ENCODE measurements around the gene METTL27.
A peak's percentile ranks its signal among the peaks of the same experiment; 100 is the strongest.
"Not testable (repeated sequence)": the region's sequence is repeated elsewhere in the genome, so short reads cannot be mapped to it uniquely, and the experiment has no call there.

Gene METTL27, protein sequence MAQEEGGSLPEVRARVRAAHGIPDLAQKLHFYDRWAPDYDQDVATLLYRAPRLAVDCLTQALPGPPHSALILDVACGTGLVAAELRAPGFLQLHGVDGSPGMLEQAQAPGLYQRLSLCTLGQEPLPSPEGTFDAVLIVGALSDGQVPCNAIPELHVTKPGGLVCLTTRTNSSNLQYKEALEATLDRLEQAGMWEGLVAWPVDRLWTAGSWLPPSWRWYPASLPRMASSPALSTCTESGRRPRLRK

DNA sequence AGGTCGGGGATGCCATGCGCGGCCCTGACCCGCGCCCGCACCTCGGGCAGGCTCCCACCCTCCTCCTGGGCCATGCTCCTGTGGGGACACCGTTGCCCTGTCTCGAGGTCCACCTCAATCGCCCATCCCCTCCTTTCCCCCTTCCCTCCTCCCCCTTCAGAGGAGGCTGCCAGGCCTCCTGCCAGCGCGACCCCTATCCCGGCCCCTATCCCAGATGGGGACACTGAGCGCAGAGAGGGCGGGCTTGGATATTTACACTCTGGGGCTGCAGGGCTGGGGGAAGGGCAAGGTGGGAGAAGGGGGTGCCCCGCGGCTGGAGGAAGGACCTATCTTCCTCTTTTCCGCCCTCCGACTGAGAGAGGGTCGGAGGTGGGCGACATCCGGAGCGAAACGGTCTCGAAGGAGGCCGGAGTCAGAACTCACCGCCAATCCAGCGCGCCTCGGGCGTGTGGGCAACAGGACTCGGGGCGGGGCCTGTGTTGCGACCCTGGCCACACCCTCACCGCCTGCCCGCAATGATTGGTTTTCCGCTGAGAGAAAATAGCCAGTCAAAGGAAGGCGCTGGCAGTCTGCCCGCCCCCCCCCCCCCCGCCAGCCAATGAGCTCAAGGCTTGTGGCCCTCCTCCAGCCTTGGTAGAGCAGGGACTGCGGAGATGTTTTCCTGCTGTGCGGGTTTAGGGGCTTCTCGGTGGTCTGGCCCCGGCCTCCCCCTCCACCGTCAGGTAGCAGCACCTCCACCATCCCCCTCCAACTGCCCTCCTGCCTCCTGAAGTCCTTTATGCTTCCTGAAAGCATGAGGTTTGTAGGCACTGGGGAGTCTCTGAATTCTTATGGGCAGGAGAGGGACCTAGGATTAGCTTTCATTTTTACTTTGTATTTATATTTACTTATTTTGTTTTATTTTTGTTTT, at the start of gene METTL27:
Gene METTL27, minus strand, starts transcription at position 450 of the 910 bp plus-strand sequence. Its CDS starts 376 bp downstream, at position 74.
- peak; percentile 99 to 100 for ATAC-seq

DNA sequence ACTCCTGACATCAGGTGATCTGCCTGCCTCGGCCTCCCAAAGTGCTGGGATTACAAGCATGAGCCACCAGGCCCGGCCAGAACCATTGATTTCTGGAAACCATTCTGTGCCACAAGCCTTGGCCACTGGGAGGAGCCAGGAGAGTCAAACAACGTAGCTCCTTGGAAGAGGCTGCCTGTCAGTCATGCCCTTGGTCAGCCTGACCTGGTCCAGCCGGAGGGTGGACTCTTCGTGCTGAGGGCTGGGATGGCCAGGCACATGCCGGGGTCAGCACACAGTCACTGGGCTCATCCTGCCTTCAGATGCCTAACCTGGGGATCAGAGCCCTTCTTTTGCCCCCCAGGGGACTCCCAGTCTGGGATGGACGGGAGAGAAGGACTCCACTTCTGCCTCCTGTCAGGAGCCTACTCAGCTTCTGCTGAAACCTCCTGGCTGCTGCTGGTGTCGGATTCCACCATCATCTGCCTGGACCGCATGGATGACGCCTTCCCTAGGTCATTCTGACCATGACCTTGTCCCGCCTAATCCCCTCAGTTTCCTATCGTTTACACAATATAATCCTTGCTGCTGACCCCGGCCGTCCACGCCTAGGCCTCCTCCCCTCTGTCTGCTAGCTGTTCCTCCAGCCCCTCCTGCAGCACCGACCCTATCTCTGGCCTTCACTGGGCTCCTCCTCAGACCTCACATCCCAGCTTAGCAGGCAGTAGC, 49.0 kb upstream of the METTL27 start:
- ATAC-seq = no peak

DNA sequence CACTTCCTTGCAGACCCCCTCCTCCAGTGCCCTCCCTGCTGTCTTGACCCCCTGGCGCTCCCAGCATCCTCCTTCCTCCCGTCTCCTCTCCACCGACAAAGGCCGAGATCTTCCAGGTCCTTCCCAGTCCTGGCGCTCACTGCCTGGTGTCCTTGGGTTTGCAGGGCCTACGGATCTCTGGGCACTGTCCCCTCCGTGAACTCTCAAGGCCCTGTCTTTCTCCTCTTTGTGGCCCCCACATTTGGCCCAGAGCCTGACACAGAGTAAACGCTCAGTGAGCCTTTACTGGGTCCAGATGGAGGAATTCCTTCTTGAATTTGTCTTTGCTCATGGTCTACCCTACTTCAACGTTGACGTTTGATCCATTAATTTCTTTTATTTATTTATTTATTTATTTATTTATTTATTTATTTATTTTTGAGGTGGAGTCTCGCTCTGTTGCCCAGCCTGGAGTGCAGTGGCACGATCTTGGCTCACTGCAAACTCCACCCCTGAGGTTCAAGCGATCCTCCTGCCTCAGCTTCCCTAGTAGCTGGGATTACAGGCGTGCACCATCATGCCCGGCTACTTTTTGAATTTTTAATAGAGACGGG, 48.3 kb upstream of the METTL27 start:
- no peak for ATAC-seq

DNA sequence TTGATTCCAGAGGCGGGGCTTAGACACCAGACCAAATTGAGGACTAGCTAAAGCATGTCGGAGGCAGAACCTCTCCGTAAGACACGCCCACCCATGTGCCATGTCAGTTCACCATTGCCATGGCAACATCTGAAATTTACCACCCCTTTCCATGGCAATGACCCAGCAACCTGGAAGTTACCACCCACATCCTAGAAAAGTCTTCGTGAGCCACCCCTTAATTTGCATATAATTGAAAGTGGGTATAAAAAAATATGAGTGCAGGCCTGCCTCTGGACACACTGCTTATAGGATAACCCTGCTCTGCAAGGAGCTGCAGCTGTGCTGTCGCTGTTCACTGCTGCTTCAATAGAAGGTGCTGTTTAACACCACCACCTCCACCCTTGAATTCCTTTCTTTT, 46.6 kb upstream of the METTL27 start:
- ATAC-seq = no peak

DNA sequence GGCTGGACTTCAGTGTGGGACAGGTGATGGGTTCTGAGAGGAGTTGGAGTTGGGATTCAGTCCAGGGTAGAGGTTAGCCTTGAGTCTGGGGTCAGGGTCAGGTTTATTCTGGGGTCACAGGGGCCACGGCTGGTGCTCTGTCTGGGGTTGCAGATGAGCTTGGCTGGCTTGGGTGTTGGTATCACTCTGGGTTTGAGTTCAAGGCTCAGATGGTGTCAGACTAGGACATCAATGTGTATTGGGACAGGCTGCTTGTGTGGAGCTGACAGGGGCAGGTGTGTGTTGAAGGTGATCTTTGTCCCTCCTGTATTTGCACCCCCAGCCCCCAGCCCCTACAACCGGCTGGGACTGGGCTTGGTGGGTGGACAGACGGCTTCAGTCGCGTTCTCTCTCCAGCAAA, 45.4 kb upstream of the METTL27 start:
- ATAC-seq = no peak

DNA sequence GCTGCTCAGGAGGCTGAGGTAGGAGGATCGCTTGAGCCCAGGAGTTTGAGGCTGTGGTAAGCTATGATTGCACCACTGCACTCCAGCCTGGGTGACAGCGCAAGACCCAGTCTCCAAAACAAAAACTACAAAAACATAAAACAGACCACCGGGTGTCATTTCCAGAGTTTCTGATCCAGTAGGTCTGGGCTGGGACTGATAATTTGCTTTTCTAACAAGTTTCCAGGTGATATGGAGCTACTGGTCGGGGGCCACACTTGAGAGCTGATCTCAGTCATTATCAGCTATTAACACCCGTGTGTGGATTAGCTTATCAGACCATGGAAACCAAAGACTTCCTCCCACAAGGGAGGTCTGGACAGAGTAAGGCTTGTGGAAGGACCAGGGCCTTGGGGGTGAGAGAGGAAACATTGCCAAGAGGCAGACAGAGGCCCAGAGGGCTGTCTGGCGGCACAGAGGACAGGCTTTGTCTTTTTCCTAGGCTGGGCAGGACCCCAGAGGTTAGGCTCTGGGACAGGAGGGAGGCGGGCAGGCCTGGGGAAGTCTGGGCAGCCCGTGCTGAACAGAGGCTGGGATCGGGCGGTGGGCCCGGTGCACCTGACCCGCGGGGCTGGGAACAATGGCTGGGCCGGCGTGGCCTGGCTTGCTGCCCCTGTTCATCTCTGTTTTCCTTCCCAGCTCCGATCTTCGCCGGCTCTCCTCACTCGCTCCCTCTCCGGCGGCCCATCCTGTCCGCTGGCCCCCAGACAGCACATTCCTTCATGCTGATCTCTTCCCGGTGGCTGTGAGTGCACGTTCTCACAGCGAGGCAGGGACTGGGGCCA, 43.9 kb upstream of the METTL27 start:
- no peak for ATAC-seq

DNA sequence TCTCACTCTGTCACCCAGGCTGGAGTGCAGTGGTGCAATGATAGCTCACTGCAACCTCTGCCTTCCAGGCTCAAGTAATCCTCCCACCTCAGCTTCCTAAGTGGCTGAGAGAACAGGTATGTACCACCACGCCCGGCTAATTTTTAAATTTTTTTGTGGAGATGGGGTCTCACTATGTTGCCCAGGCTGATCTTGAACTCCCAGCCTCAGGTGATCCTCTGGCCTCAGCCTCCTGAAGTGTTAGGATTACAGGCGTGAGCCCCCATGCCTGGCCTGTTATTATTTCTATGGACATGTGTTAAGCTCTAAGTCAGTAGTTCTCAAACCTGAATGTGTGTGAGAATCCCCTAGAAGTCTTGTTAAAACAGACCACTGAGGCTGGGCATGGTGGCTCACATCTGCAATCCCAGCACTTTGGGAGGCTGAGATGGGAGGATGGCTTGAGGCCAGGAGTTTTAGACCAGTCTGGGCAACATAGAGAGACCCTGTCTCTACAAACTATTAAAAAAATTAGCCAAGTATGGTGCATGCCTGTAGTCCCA, 43.2 kb upstream of the METTL27 start:
- ATAC-seq = no peak

DNA sequence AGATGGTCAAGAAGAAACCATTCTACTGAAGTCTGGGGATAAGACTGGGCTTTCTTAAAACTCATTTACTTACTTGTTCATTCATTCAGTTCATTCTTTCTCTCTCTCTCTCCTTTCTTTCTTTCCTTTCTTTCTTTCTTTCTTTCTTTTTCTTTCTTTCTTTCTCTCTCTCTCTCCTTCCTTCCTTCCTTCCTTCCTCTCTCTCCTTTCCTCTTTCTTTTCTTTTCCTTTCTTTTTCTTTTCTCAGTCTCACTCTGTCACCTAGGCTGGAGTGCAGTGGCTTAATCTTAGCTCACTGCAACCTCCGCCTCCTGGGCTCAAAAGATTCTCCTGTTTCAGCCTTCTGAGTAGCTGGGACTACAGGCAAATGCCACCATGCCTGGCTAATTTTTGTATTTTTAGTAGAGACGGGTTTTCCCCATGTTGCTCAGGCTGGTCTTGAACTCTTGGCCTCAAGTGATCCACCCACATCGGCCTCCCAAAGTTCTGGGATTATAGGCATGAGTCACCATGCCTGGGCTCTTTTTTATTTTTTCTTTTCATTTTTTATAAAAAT, 42.6 kb upstream of the METTL27 start:
- not testable (repeated sequence) for ATAC-seq

DNA sequence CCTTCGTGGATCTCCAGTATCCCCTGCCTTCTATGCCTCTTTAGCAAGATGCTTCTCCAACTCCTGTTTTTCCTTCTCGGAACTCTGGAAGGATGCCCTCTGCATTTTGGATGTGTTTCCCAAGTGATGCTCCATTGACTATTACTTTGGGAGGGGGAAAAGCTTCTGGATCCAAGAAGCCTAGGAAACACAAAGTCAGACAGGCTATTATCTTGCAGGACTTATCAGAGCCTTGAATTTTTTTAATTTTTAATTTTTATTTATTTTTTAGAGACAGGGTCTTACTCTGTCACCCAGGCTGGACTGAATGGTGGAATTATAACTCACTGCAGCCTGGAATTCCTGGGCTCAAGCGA, 39.7 kb upstream of the METTL27 start:
- no peak for ATAC-seq

DNA sequence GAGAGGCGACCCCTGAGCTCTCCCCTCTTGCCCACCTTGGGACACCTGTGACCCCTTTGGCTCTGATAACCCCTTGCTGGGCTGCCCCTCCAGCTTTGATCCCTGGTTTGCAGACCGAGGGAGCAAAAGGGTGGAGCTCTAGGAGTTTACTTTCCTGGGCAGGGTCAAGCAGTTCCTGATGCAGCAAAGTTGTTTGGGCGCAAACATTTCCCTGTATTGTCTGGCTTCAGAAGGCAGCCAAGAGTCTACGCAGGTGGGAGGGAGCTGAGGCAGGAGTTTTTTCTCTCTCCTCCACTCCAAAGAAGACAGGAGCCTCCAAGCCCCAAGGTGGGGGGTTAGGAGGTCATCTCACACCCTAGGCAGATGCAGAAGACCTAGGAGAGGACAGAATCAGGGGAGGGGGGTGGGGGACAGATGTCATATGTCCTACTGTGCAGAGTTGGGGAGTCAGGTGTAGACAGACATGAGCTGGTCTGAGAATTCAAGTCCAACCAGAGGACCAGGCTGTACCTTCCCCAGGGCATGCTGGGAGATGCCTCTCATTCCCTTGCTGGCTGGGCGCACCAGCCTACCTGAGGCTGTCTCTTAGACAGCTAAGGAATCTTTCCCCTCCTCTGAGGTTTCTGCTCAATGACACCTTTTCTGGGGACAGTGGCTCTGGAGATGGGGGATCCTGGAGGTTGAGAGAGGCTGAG, 39.2 kb upstream of the METTL27 start:
- no peak for ATAC-seq

DNA sequence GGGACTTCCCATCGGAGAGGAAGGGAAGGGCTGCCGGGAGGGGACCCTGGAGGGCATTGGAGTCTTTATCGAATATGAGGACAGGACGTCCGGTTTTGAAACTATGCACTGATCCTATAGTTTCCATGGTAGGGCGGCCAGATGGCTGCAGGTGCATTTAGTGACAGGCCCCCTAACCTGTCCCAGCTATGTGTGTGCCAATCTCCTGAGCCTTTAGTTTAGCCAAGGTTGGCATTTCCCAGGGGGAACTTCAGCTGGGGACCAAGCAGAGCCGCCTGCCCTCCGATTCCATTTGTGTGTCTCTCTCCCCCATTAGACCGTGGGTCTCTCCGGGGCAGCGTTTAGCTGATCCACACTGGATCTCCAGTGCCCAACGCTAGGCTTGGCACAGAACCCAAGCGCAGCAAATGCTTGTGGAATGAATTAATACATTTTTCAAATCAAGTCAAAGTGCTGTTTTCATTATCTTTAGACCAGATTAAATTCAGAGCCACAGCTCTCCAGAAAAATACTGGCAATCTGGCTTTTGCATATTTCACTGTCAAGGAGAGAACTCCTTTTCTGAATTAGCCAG, 38.5 kb upstream of the METTL27 start:
- no peak for ATAC-seq

DNA sequence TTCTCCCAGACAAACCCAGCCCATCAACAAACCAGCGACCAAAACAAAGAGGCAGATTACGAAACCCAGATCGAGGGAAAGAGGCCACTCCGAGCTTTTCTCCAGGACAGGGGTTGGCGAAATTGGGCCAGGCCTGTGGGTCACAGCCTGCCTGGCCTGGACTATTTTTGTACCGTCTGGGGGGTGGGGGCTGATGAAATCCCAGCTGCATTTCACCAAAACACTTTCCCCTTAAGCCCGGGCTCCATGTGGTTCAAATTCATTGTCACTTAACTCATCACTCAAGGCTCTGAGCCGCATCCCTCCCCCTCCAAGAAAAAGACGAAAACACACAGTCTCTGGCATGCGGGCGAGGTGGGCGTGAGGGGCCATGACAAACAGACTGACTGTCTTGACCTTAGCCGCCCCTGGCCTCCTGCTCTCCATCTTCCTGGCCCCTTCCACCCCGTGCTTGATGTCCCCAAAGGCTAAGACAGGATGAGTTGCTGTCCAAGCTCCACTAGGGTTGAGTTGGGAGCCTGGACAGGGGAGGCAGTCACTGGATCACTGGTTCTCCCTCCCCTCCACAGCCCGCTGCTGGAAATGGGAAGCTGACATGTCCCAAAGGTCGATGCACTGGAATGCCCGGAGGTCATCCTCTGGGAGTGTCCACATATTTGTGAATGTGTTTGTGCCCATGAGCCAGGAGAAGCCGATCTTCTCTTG, 37.8 kb upstream of the METTL27 start:
- ATAC-seq = no peak

DNA sequence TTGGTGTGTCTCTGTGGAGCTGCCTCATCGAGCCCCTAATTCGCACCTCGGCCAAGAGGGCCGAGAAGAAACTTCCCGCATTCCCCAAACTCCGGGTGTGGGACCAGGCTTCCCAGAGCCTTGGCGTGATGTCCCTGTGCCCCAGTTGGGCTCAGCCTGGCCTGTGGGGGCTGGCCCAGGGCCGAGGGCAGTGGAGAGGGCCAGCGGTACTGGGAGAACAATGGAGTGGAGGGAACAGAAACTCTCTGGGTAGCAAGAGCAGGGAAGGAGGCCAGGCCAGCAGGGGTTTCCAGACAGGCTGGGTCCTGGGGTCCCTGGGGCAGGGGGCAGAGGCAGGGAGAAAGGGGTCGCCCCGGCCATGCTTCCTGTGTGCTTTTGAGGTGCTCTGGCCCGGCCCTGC, 34.7 kb upstream of the METTL27 start:
- ATAC-seq = no peak

DNA sequence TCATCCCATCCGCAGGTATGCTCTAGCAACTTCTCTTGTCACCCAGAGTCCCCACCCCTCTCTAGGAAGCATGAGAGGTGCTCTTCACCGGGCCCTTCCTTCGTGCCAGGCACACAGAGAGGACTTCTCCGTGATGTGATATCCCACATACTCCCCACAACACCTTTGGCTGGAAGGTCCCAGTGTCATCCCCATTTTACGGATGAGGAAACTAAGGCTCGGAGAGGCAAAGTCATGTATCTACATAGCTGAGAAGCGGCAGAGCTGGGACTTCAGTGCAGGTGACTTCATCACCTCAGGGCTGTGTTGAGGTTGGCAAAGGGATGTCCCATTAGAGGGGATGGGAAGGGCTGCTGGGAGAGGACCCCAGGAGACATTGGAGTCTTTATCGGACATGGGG, 34.0 kb upstream of the METTL27 start:
- no peak for ATAC-seq

DNA sequence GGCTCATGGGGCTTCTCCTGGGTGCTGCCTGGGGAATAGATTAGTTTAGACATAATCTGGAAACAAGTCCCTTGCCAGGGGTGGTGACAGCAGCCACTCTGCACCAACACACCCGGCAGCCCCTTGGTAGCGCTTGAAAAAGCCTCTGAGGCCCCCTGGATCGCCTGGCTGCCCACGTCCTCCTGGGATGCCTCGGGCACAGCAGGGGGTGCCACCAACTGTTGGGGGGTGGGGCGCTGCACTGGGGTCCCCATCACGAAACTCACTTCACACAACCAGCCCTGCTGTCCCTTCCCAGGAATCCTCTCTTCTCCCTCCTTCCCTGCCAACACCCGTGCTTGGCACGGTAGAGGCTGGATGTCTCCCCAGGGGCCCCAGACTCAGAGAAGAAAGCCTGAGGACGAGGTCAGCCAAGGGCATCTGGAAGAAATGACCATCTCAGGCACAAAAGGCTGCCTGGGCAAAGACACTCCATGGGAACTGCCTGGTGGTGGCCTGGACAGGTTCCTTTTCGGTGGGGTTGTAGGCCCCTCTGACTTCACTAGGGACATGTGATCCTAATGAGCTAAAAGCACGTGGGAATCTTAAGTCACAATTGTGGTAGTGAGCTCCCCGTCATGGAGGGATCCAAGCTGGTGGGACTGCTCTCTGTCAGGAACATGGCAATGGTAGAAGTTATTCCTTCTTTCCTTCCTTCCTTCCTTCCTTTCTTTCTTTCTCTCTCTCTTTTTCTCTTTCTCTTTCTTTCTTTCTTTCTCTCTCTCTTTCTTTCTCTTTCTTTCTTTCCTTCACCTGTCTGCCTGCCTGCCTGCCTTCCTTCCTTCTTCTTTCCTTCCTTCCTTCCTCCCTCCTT, 30.0 kb upstream of the METTL27 start:
- ATAC-seq = no peak

DNA sequence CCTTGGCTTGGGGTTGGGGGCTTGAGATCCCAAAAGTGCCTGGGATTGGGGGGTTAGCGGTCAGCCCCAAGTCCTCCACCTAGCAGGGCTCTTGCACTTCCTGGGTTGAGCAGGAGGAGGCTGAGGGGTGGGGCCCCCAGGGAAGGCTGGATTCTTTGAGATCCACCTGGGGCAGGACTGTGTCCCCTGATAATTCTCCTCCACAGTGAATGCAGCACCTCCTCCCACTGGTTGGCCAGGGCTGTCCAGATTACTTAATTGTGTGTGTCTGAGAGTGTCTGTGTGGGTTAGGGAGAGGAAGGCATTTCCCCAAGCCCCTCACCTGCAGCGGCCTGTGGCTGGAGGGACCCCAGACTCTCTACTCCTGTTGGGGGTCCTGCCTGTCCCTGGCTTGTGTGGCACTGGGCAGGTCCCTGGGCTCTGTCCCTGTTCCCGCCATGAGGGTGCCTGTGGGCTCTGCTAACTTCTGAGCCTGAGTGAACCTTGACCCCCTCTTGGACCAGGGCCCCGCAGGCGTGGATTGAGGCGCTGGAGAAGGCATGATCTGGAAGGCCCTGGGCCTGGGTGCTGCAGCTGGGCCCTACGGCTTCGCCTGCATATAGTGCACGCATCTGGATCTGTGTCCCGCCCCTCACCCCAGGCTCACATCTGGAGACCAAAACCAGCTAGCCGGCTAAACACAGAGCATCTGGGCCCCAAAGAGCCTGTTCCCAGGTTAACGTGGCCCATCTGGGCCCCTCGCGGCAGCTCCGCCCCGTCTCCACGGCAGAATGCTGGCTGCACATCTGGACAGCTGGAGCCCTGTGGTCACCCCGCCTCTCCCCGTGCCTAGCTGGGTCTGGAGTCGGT, 29.1 kb upstream of the METTL27 start:
- no peak for ATAC-seq

DNA sequence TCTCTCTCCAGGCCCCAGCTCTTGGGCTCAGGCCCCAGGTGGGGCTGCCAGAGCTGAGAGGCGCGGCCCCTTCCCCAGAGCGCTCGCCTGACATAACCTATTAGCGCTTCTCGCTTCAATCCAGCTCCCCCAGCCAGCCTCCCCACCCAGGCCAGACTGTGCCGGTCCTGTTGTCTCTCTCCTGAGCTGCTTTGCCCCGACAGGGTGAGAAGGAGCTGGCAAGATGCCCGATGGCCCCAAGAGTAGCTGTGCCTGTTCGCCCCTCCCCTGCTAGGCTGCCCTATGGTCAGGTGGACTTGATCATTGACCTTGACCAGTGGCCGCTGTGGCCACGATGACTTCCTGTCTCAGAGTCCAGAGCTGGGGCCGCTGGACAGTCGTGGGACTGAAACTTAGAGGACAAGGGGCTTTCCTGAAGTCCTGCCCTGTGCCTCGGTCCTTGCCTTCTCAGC, 27.8 kb upstream of the METTL27 start:
- ATAC-seq = no peak
